SK-N-MC (cell line): ENCODE data around the gene FAM81B.
"Not testable (repeated sequence)": the region's sequence is repeated elsewhere in the genome, so short reads cannot be mapped to it uniquely, and the experiment has no call there.

ENCODE experiments used
- EZH2 ChIP-seq: fragments of 200-600 bp; sonication (generic); IDR thresholded peaks from one replicate; pipeline ENCODE4 v1.6.1; 2017; ENCODE audit warnings: antibody characterized with exemption
- POLR2AphosphoS5 ChIP-seq: IDR thresholded peaks from 2 replicates; pipeline ENCODE4 v1.6.1; 2012; ENCODE audit warnings: mild to moderate bottlenecking, low read depth, low read length, borderline replicate concordance

GRCh38 chr5:95341444-95341843 lies 49.7 kb upstream of the FAM81B start:
- TF ChIP-seq POLR2AphosphoS5, EZH2: not testable (repeated sequence)
